Measurements from ENCODE around the gene SH3BP4.

SH3BP4 gene

DNA sequence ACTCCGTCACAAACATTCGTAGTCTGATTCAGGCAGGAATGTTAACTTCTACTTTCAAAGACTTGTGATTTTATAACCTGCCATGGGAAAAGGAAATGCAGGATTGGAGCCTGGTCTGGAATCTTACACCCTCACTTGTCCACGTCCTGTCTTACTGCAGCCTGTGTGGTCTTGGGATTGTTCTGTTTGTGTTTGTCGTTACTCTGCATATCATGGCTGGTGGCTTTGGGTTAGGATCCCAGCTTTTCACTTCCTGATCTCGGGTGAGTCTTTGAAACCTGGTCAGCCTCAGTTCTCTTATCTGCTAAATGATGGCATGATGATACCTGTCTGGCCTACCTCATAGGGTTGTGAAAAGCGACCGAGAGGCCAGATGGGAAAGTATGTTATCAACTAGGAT, 34.6 kb downstream of the SH3BP4 start:
- no peak for DNase-seq

DNA sequence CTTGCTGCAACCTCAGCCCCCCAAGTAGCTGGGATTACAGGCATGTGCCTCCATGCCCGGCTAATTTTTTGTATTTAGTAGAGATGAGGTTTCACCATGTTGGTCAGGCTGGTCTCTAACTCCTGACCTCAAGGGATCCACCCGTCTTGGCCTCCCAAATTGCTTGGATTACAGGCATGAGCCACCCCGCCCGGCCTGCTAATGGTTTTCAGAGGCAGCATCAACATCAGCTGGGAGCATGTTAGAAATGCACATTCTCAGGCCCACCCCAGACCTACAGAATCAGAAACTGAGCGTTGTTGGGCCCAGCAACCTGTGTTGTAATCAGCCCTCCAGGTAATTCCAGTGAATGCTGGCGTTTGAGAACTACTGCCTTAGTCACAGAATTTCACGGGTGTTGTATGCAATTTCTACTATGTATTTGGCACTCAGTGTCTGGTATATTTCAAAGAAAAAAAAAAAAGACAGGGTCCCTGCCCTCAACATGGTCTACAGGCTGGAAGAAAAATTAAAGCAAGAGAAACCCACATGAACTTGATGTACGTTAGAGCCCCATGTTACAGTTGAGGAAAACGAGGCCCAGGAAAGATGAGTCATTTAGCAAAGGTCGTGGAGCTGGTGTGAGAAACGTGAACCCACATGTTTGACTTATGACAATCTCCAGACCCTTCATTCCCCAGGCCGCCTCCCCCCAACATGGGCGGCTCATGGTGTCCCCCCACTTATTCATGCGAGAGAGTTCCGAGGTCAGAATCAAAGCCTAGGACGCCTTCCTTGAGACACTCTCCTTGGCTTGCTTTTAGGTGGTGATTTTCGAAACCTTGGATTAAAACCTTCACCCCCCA, 35.3 kb downstream of the SH3BP4 start:
- no peak for DNase-seq

DNA sequence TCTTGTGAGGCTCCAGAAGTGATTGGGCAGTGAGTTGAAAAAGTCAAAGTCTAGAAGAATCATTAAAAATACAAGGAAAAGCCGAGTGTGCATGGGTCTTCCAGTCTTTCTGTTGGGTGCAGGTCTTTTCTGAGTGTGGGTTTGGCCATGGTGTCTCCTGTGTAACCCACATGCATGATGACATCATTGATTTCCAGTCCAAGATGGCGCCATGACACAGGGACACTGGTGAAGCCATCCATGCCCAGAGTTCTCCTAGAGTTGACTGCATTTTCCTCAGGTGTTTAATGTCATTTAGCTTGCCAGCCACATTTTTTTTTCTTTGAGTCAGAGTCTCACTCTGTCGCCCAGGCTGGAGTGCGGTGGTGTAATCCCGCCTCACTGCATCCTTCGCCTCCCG, 35.9 kb downstream of the SH3BP4 start:
- DNase-seq: no peak

DNA sequence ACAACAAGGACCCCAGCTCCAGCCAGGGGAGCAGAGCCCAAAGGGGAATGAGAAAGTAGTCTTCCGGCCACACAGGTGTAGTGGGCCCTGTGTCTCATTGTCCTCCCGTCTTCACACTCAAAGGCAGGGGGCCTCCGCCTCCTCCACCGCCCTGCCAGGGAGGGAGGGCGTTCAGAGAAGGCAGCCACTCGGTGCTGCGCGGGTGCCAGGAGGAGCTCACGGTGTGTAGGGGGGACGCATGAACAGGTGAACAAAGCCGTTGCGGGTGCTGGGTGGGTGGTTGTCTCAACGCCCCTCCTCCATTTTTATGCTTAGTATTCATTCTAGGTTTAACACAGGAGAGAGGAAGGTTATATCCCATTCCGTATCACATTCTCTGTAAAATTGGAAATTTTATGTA, 36.7 kb downstream of the SH3BP4 start:
- DNase-seq: no peak

DNA sequence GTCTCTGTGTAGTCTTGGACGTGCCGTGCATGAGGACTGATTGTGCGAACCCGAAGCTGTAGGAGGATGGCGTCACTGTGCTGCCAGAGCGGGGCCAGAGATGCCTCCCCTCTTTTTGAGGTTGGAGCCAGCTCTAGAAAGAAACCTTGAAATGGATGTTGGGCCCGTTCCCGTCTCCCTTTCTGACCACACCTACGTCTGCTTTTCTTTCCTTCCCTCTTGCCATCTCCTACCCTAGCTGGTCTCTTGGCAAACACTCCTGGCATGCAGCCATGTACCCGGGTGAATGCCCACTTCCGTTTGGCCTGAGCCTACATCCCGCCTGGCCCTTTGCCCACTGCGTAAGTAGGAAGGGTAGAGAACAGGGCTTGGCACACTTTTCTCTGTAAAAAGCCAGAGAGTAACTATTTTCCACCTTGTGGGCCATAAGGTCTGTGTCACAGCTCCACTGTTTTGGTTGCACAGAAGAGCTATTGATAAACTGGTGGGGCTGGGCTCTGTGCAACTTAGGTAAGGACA, 37.4 kb downstream of the SH3BP4 start:
- peak; percentile 45 for DNase-seq

DNA sequence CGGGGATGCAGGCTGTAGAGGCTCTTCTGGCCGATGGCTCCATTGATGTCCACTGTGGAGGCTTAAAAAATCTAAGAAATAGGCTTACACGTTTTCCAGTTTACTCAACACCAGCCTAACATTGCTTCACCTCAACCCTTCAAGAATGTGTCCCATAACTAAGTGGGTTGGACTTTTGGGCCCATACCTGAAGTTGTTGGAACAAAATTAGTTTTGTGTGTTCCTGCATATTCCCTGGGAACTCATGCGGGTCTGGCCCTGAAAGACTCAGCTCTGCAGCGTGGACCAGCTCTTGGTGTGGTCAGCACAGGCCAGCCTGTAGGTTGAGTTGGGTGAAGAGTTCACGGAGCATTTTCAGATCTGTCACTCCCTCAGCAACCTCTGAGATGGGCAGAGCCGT, 38.5 kb downstream of the SH3BP4 start:
- no peak for DNase-seq

DNA sequence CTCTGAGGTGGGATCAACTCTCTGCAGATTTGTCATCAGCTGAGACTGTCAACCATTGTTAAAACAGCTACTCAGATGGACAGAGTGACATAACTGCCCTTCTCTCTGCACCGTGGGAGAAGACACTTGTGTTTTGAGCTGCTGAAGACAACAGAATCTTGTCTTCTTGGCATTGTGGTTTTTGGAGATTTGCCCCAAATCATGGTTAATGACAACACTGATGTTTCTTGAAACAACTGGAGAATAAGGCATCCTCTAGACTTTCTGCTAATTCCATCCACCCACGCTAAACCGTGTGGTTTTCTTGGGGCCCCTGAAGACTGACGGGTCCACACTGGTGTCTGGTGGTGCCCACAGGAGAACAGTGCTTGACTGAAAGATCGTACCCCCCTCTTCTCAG, 39.5 kb downstream of the SH3BP4 start:
- no peak for DNase-seq

DNA sequence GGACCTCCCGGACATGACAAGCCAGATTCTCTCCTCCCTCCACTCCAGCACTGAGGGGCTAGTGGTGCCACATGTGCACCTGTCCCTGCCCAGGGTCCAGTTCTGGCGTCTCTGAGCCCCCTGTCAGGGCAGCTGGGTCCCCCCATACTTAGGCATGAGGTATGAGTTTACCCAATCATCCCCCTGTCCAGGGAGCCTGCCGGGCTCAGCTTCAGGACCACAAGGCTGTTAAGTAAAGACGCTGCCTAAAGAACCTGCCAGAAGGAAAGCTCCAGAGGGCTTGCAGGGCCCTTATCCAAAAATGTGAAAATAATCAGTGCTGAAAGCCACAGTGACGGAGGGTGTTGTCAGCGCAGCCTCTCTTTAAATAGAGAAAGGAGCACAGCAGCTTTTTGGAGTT, 40.0 kb downstream of the SH3BP4 start:
- no peak for DNase-seq

DNA sequence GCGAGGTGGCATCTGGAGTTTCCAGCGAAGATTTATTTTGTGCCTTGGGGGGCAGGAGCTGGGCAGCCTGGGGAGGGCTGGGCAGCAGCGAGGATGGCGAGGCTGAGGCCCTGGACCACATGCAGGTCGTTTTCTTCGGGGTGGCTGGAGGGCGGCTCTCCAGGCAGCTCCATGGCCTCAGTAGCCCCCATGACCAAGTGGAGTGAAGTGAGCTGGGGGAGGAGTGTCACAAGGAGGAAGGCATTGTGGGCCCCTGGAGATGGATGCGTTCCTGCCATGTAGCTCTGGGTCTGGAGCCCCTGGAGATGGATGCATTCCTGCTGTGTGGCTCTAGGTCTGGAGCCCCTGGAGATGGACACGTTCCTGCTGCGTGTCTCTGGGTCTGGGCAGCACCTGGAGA, 40.4 kb downstream of the SH3BP4 start:
- DNase-seq: no peak

DNA sequence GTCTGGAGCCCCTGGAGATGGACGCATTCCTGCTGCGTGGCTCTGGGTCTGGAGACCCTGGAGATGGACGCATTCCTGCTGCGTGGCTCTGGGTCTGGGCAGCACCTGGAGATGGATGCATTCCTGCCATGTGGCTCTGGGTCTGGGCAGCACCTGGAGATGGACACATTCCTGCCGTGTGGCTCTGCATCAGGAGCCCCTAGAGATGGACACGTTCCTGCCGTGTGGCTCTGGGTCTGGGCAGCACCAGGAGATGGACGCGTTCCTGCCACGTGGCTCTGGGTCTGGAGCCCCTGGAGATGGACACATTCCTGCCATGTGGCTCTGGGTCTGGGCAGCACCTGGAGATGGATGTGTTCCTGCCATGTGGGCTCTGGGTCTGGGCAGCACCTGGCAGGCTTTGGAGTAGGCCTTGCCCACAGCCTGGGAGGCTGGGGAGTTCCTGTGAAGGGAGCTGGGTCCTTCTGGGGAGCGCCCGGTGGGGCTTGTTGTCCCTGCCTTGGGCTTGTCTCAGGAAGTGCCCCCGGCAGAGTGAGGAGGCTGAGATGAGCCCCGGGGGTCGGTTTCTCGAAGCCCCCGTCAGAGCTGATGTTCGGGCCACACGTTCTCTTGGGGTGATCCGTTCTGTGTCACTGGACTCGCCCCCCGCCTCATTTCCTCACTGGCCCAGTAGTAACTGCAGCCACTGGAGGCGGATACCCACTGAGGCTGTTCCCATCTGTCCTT, 41.0 kb downstream of the SH3BP4 start:
- no peak for DNase-seq

DNA sequence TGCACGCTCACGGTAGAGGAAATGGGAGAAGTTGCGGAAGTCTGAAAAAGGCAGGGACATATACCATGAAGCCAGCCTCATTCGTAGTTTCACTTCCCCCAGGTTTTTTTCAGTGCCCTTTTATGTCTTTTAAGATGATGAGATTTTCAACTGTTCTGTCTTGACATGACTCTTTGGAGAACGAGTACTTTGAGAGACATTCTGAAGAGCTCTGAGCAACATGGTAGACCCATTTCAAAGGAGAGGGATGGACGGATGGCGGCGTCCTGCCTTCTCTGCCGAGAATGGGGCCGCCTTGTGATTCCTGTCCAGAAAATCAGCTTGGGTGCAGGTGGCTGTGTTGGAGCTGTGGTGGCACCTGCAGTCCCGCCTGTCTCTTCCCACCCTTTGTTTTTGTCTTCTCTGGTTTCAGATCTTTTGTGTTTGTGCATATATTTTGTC, 41.7 kb downstream of the SH3BP4 start:
- DNase-seq: no peak

DNA sequence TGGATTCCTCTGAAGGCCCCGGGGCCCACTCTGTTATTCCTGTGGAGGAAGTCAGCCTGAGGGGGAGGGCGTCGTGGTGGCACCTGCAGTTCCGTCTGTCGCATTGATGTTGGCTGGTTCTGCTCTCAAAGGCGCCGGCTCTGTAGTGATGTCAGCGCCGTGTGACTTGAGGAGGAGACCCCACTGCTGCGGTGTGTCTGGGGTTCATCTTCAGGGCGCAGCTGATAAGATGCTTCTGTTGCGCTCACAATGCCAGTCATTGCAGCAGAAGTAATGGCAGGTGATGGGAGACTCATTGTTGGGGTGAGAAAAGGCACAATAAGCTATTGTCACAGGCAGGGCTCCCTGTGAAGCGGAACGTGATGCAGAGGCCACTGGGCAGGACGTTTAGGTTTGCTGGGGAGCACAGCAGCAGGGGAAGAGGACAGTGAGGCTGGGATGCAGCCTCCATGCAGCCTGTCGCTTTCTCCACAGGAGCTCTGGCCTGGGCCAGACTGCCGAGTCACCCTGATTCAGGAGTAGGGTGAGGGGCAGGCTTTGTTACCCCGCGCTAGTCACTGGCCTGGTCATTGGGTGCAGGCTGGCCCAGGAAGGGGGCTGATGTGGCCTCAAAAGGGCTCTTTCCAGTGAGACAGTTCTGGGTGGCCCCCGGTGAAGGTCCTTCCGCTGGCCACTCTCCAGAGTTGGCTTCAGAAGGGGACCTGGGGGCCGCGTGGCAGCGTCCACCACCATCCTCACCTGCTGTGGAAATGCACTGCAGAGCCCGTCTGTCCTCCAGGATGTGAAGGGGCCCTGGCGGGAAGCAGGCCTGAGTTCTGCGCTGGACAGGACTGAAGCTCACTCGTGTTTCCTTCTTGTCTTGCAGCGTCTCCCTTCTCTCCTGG, 42.9 kb downstream of the SH3BP4 start:
- DNase-seq: no peak

DNA sequence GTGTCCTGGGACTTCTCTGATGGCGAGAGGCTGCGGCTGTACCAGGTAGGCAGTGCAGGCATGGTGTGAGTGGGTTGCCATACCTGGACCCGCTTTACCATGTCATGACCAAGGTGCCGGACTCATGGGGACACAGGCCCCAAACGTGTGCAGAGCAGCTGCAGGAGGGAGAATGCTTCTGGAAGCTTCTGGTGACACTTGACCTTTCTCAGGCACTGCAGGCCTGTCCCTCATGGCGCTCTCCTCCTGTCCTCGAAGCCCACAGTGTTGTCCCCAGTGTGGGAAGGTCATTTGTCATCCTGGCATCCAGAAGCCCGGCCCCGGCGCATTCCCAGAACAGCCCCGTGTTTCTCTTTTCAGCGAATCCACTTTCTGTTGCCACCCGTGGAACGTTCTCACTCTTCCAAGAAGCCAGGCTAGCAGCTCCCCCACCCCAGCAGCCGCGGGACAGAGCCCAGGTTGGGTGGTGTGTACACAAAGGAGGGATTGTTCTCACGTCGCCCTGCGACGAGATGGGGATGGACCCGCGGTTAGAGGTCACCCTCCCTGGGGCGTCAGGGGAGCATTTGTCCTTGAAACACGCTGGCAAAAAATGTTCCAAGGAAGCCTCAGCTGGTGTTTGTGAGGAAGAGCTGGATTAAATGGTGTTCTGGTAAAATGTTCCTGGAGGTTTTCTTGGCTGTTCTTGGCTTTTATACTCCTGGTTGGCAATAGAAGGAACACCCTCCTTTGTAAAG, 43.7 kb downstream of the SH3BP4 start:
- no peak for DNase-seq

DNA sequence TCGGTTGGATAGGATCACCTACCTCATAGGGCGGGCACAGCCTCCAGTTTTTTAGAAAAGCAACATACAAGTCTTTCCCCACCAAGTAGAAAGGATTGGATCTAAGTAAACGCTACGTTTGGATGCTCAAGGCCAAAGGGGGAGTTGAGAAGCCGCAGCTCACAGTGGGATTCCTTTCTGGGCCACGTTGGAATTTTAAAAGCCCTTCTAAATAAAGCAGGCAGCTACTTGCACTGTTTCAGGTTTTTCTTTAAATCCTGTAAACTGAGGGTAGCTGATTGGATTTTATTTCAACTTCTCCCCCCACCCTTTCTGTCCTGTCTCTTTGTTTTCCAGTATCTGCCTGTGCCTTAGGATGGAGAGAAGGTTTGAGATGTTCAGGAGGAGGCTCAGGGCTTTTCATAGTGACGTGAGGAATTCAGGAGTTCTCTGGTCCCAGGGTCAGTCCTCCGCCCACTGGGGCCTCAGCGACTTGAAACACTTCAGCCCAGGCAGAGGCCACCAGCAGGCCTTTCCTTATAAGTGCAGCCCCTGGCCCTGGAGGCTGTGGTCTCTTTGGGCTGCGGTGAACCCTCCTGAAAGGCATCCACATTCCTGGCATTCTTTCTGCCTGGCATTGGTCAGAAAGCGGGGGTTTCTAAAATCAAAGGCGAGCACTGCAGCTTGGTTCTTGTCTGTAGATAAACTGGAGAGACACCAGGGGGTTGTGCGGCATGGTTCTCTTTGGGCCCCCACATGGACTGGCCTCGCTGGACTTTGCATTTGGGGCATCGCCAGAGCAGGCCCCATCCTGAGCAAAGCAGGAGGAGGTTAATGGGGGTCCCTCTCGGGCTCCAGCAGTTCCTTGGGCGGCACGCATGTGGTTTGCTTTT, 44.5 kb downstream of the SH3BP4 start:
- no peak for DNase-seq

DNA sequence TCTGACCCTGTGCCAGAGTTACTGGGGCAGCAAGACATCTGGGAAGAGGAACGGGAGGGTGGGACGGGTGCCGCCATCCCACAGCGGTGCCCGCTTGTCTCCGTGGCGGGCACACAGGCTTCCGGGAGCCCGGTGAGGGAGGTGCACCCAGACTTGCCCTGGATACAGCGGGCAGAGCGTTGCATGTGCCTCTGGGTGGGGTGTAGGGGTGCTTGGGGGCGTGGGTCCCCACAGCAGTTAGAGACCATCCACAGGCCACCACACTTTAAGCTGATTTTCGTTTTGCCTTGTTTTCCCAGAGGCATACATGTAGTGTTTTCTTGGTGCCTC, 45.1 kb downstream of the SH3BP4 start:
- no peak for DNase-seq

DNA sequence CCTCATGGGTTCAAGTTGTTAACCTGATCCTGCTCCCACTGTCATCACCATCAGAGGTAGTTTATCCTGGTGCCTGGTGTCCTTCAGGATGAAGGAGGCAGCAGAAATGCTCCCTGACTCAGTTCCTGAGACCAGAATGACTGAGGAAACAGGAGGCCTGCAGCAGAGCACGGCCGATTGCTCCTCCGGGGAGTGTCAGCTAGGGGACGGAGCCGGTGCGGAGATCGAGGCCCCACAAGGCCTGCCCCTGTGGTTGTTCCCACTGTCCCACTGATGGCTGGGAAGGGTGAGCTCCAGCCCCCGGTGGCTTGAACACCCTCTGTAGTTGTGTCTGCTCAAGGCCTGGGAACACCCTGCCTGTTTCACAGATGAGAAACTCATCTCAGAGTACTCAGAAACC, 45.6 kb downstream of the SH3BP4 start:
- DNase-seq: no peak

DNA sequence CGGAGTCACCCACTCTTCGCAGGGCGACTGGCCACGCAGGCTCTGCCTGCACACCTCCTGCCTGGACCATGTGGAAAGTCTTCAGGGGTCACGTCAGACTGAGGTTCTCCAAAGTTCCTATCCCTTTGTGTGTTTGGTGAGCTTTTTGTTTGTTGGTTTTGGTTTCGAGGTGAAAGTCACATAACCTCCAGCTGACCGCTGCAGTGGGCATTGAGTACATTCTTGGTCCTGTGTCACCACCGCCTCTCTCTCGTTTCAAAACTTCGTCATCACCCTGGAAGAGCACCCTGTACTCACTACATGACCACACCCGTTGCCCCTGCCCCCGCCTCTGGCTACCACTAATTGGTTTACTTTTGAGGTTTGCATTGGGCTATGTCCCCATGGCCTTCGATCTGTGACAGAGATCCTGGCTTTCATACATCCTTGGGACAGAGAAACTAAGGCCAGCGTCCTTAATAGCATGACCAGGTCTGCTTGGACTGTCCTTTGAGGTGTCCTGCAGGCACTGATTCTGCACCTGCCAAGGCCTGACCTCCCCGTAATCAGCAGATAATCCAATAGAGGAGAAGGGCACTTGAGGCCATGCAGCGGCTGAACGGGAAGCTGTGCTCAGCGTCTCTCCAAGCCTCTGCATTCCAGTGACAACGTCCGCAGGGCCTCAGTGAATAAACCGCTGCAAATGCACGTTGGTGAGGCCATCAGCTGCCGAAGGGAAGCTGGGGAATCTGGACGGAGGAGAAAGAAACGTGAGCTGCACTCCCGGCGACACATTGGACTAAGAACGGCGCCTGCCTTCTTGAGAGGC, 46.8 kb downstream of the SH3BP4 start:
- DNase-seq: no peak

DNA sequence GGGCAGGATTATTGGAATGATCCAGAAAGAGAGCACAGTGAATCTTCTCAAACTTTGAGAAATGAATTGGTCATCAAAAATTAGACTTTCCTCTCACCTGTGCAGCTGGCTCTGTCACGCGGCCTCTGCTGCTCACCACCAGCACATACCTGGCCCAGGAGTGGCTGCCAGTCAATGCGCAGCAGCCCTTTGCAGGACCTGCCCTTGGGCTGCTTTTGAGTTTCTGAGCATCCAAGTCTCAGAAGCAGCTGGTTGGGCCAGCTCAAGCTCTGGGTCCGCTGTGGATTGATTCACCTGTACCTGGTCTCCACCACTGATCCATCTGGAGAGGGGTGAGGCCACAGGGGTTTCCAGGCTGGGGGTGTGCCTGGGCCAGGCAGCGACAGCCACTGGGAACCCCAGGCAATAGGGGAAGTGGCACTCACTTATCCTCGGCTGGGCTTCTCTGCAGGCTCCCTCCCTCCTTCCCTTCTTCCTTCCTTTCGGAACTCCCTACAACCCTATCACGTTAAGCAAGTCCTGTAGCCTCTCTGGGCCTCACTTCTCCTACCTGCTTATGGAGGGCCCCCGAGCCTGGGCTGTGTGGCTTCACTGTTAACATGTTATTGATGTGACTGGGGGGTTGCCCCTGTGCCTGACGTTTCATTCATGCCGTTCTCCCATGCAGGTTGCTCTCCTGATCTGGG, 48.1 kb downstream of the SH3BP4 start:
- no peak for DNase-seq

DNA sequence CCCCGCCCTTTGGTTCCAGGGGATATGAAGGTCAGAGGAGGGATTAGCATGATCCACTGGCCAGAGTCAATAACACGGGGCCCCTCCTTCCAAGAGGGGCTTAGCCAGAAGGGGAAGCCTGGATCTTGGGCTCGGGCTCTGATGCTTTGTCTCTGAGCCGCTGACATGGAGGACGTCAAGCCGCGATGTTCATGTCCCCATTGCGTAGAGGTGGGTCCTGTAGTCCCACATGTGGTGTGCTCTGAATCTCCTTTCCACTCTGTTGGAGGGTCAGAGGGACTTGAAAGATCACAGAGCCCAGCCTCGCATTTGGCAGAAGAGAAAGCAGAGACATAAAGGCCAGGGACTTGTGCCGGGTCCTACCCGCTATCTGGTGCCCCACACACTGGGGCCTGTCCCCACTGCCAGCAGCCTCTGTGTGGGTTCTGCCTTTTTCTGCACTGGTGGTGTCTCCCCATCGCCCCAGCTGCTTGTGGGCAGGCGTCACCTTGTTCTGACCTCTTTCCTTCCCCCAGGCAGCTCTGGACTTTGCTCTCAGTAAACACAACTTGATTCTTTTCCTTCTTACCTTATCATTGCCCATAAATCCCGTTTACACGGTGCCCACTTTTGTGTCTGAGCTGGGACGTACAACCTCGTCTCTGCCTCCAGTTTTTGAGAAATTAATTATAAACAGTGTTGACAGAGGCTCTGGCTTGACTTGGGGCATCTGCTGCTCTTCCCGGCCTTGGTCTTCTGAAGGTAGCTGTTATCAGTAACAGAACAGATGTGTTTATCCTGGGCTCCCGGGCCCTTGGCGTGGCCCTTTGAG, 48.8 kb downstream of the SH3BP4 start:
- no peak for DNase-seq

All from NCI-H1048 (cell line).